Naive thymus-derived CD8-positive, alpha-beta T cell (primary cell): ENCODE measurements around the gene FADS2. TPM values are rescaled to one million over a fixed set of nuclear protein-coding genes. Genes with fewer than 3 reads are reported as not detected.

Experiments used
- microRNA-seq: library from miRNA; unstranded; fragments of <30 nt; microRNA quantifications from one replicate; pipeline ENCODE4 v1.2.0, GENCODE V29; 2022; ENCODE audit warnings: borderline microRNAs expressed
- polyA plus RNA-seq, 3 donors: library from polyadenylated mRNA; unstranded; fragments of 300-500 nt; fragmentation: Illumina TruSeq; gene quantifications; one replicate each; pipeline ENCODE4 v1.2.3, GENCODE V29; 2021
- total RNA-seq, 8 experiments: library from RNA in 2 of 8; stranded (reverse) in 2 of 8; gene quantifications; one replicate each; pipeline ENCODE4 v1.2.3 and lab custom pipeline; 2021 to 2026

The FADS2 gene
- total and polyA plus RNA-seq, 5 experiments from 2014 or later: 0.06 to 9.6 (median 4.2) TPM; not detected in 2

Small RNA genes within 50 kb of the gene (microRNA-seq; reads per million reads assigned to microRNA genes)
- not detected for gene MIR6746

Other genes with a start within 250 kb of the FADS2 start
- not detected for gene SYT7, start 247.2 kb upstream of the FADS2 start, total RNA-seq
- under 1 TPM in 1 of 3 donors, not detected in 2; 0.06 TPM for gene SYT7, start 247.2 kb upstream of the FADS2 start, polyA plus RNA-seq
- gene DAGLA, start 147.9 kb upstream of the FADS2 start, total RNA-seq: under 1 TPM; 0.08 to 0.13 TPM
- gene DAGLA, start 147.9 kb upstream of the FADS2 start, polyA plus RNA-seq: not detected
- under 1 TPM; 0.47 to 0.68 TPM for gene MYRF, start 75.7 kb upstream of the FADS2 start, total RNA-seq
- gene MYRF, start 75.7 kb upstream of the FADS2 start, polyA plus RNA-seq: under 1 TPM in 2 of 3 donors, not detected in 1; 0.26 to 0.52 TPM
- 10 to 100 TPM; 84.4 to 87.7 TPM for gene TMEM258, start 35.7 kb upstream of the FADS2 start, total RNA-seq
- gene TMEM258, start 35.7 kb upstream of the FADS2 start, polyA plus RNA-seq: 100 to 1,000 TPM; 205 to 256 (median 225) TPM
- gene FEN1, start 35.4 kb upstream of the FADS2 start, total RNA-seq: 1 to 10 TPM; 8.3 to 8.6 TPM
- 10 to 100 TPM in 2 of 3 donors, 1 to 10 TPM in 1; 10.0 to 13.1 (median 10.2) TPM for gene FEN1, start 35.4 kb upstream of the FADS2 start, polyA plus RNA-seq
- under 1 TPM; 0.55 to 0.60 TPM for gene FADS1, start 11.3 kb upstream of the FADS2 start, total RNA-seq
- gene FADS1, start 11.3 kb upstream of the FADS2 start, polyA plus RNA-seq: 1 to 10 TPM in 2 of 3 donors, not detected in 1; 1.7 to 4.7 TPM
- gene FADS3, start 63.2 kb downstream of the FADS2 start, total RNA-seq: 1 to 10 TPM; 5.1 to 5.7 TPM
- gene FADS3, start 63.2 kb downstream of the FADS2 start, polyA plus RNA-seq: 1 to 10 TPM in 2 of 3 donors, under 1 TPM in 1; 0.33 to 1.5 (median 1.2) TPM
- under 1 TPM; 0.23 to 0.82 TPM for gene RAB3IL1, start 89.3 kb downstream of the FADS2 start, total RNA-seq
- gene RAB3IL1, start 89.3 kb downstream of the FADS2 start, polyA plus RNA-seq: not detected
- gene BEST1, start 122.1 kb downstream of the FADS2 start, total RNA-seq: under 1 TPM in 1 of 2 experiments, not detected in 1; 0.08 TPM
- gene BEST1, start 122.1 kb downstream of the FADS2 start, polyA plus RNA-seq: 1 to 10 TPM in 1 of 3 donors, under 1 TPM in 2; 0.43 to 1.0 (median 0.66) TPM
- gene FTH1, start 139.3 kb downstream of the FADS2 start, total RNA-seq: 100 to 1,000 TPM; 571 to 598 TPM
- gene FTH1, start 139.3 kb downstream of the FADS2 start, polyA plus RNA-seq: 1,000 to 10,000 TPM; 1,933 to 2,491 (median 2,221) TPM